8988T (cell line): ENCODE measurements around the gene ADD1.

Experiments
- DNase-seq: peaks from one replicate; pipeline ENCODE4 v3.0.0; 2011

The ADD1 gene, protein sequence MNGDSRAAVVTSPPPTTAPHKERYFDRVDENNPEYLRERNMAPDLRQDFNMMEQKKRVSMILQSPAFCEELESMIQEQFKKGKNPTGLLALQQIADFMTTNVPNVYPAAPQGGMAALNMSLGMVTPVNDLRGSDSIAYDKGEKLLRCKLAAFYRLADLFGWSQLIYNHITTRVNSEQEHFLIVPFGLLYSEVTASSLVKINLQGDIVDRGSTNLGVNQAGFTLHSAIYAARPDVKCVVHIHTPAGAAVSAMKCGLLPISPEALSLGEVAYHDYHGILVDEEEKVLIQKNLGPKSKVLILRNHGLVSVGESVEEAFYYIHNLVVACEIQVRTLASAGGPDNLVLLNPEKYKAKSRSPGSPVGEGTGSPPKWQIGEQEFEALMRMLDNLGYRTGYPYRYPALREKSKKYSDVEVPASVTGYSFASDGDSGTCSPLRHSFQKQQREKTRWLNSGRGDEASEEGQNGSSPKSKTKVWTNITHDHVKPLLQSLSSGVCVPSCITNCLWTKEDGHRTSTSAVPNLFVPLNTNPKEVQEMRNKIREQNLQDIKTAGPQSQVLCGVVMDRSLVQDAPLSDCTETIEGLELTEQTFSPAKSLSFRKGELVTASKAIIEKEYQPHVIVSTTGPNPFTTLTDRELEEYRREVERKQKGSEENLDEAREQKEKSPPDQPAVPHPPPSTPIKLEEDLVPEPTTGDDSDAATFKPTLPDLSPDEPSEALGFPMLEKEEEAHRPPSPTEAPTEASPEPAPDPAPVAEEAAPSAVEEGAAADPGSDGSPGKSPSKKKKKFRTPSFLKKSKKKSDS

GRCh38 chr4:2843263-2843940 is at the start of gene ADD1:
Gene ADD1 (plus strand): TSS chr4:2843844. CDS start chr4:2875916, 32,072 bp downstream.
- DNase-seq: peak; percentile 96

DNA sequence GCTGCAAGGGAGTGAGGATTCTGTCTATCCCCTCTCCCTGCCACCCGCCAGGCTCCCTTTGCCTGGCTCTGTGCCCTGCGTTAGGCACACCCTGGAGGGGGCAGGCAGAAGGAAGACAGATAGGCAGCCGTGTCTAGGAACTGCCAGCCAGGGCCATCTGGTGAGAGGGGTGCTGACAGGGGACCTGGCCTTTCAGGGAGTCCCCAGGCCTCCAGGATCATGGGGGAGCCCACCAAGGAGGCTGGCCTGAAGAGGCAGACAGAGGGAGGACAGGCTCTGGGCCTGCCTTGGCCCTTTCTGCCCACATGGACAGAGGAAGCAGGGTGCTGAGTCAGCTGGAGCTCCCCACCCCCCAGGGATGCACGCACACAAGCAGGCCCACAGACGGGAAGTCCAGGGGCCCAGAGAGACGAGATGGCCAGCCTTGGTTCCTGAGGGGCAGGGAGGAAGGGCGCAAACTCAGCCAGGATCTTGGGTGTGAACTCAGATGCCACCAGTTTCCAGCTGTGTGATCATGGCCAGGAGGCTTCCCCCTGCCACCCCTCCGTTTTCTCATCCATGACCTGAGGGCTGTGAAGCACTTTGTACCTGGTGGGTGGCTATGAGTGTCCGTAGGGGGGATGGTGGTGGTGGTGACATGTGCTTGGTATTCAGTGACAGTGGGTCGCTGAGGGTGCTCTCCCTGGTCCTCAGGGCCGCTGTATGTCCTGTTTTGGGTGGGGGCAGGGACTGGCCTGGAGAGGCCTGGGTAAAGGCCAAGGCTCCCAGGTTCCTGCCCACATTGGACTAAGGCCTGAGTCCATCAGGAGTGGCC is 49.0 kb upstream of the ADD1 start:
- DNase-seq: no peak

- no peak for DNase-seq
These were observed 48.2 kb upstream of the ADD1 start for GRCh38 chr4:2795300-2795892.

- no peak for DNase-seq
These were observed 47.5 kb upstream of the ADD1 start for GRCh38 chr4:2795893-2796848.

DNA sequence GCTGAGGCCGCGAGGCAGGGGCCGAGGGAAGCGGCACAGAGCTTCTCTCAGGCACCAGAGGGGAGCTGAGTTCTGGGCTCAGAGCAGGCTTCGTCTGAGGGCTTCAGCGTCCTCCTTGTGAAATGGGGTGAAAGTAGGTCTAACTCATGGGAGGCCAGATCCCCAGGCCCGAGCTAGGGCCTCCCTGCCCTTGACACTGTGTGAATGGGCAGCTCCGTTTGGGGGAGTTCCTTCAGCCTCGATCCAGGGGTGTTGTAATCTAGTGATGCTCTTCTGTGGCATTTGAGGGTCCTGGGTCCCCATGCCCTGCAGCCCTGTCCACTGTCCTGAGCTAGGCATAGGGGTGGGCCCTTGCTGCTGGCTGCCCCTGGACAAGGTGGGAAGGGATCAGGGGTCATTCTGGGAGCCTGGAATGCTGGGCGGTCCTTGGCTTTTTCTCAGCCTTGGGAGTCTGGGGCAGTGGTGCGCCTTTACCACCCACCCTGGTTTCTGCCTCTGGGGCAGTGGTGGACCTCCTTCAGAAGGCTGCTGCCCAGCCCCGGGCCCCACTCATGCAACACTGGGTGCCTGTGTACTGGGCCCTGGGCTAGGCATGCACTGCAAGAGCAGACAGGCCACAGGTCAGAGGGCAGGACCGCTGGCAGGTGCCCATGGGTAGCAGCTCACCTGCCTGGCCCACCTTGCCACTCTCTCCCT is 46.6 kb upstream of the ADD1 start:
- no peak for DNase-seq

DNA sequence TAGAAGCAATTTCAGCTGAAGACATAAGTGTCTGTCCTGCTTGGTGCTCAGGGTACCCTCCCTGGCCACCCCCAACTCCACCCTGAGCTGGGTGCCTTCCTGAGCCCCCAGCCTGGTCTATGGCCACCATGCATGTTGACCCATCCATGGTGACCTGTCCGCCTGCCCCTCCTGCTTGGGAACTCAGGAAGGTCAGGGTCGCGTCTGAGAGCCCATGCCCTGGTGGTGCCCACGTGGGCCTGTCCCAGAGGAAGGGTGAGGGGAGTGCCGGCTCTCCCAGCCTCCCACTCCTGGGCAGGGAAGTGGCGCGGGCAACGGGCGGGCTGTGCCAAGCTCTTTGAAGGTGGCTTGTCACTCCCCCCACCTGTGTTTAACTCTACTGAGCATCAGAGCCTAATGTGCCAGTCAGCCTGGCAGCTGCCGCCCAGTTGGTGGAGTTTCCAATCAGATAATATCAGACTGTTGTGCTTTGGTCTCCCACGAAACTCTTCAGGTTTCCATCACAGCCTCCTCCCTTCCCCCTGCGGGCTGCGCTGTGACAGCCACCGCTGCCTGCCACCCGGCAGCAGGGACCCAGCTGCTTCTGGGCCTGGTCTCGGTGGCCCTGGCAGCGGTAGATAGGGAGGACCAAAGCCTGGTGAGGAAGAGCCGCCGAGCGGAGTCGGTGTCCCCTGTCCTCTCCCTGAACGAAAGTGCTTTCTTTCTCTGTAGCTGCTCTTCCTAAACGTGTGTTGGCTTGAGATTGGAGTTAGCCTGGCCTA is 45.9 kb upstream of the ADD1 start:
- DNase-seq: no peak

DNA sequence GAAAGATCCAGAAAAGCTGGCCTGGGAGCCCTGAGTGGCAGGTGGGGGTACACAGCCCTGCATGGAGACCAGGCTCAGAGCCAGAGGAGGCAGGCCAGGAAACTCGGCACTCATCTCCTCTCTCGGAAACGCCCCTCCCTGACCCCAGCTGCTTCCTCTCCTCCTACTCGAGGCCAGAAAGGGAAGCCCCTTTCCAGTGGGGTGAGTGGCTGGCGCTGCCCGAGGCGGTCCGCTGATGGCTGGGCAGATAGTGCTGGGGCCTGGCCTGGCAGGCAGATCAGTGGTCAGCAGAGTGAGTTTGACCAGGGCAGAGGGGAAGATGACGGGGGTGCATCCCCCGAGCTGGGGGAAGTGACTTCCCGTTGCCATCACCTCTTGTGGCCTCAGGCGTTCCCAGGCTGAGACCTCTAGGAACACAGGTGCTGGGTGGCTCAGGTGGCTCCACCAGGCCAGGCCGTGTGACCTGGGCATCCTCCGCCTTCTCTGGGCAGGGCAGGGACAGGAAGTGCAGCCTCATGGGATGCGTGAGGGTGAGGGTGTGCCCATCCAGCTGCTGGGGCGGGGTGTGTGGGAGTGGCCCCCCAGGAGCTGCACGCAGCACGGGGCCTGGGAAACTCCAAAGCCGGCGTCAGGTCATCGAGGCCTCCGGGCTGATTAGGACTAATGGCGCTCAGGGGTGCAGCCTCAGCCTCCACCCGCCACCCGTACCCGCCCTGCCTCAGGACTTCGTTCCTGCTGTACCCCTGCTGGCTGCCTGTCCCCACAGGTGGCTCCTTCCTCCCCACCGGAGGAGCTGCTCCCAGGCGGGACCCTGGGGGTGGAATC is 45.0 kb upstream of the ADD1 start:
- no peak for DNase-seq

- no peak for DNase-seq
These were observed 44.3 kb upstream of the ADD1 start for GRCh38 chr4:2799224-2799911.

DNA sequence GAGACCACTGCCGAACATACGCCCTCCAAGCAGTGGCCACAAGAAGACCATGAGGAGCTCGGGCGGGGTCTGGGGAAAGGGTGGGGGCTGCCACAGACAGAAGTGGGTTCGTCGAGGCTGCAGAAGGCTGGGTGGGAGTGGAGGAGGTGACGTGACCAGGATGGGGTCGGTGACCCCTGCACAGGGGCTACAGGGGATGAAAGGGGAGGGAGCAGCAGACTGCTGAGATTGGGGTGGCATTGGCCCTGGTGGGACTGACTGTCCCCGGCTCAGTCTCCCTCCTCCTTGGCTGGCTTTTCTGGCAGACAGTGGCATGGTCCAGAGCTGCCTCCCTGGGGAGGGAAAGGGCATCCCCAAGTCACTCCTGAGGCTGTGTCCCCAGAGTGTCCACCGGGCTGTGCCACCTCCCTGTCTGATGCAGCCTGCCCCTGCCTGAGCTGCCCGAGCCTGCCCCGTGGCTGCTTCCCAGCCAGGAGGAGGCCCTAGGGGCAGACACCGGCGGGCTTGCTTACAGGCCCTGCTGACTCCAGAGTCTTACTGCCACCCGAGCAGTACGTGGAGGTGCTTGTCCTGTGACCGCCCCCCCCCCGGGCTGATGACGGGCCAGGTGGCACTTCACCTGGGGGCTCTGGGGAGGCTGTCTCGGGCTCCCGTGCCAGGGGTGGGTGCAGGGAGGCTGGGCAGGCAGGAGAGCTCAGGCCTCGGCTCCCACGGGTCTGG is 43.5 kb upstream of the ADD1 start:
- DNase-seq: no peak

DNA sequence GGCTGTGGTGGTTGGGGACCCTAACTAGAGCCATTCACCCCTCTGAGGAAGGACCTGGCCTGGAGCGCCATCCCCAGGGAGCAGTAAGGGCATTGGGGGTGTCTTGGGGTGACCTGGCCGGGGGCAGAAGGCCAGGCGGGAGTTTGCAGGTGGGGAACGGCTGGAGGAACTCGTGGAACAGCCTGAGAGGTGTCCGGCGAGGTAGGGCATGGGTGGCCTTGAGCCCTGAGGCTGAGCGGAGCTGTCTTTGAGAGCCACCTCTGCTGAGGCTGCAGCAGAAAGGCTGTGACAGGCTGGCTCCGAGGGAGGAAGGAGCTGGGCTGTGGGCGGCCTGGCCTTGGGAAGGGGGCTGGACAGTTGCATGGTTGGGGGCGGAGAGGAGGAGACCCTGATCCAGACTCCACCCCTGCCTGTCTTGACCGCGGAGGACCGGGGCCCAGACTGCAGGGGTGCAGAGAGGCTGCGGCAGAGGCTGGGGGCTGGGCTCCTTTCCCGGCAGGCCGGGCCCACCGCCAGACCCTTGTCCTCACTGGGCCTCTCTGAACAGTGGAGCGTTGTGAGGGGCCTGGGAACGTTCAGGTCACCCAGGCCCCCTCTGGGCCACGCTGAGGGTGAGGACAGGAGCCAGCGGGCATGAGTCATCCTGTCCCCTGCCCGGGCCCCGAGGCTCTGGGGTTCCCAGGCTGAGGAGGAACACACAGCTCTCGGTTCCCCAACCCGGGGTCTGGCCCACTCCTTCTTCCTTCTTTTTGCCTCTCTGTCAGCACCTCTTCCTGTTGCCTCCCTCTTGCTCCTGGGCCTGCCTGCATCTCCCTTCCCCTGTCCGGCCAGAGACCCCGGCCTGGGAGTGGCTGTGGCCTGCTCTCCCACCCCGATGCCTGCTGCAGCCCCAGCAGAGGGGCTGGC is 42.7 kb upstream of the ADD1 start:
- DNase-seq: no peak

DNA sequence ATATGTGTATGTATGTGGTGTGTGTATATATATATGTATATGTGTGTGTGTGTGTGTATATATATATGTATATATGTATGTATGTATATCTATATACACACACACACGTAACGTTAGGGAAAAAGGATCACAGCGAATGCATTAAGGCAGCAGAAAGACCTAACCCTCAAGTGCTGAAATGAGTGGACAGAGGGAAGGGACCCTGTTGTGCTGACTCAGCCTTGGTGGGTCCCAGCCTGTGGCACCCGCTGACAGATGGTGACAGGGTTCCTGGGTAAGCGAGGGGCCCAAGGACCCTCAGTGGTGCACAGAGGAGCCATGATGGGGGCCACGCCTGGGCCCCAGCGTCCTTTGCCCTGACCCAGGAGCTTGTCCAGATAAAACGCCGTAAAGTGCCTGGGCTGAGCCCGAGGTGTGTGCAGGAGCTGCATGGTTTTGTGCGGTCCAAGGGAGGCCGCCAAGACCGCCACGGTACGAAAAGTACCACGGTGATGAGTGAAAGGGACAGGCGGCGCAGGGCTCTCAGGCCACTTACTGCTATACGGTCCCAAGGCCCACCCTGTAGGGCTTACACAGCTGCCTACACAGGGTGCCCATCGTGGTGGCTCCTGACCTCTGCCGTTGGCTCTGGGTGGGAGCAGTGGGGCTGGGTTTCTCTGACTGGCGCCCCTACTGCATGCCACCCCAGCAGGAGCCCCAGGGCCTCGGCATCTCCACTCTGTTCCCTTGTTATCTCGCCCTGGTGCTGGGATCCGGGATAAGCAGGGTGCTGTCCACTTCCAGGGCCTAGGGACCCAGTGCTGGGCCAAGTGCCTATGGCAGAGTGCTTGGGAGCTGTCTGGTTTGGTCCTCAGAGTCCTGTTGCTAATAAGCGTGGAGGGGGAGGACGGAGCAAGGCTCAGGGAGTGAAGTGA is 40.8 kb upstream of the ADD1 start:
- DNase-seq: no peak

- DNase-seq: no peak
These were observed 39.8 kb upstream of the ADD1 start for GRCh38 chr4:2803624-2804448.

- no peak for DNase-seq
These were observed 39.1 kb upstream of the ADD1 start for GRCh38 chr4:2804449-2804972.

DNA sequence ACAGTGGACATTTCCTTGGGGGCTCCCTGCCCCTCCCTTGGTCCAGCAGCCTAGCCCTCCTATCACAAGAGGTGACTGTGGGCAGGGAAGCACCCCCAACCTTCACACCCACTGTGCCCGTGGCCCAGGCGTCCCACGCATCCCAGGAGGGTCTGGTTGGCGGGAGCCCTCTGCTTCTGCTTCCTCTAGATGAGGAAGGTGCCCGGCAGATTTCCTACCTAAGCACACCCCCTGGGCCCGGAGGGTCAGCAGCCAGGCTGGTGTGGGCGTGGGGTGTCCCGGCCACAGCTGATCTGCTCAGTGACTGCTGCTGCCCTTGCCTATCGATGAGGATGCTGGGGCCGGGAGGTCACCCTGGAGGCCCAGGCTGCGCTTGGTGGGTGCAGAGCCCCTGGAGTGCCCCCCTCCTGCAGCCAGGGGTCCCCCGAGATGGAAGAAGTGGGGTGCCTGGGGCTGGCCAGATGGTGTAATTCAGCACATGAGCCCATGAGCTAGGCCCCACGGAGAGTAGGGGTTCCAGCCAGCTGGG is 38.6 kb upstream of the ADD1 start:
- no peak for DNase-seq
